ENCODE results near the gene ACAN. TPM values are rescaled to one million over a fixed set of nuclear protein-coding genes. Genes with fewer than 3 reads are reported as not detected.

Gene ACAN
- total RNA-seq, 1 experiment from 2014 or later, result 0.50 TPM

- Histone ChIP-seq H3K27ac (ENCODE audit: insufficient read length, low read depth, low read length) (no peak overlapping the region), H3K4me2 (ENCODE audit: insufficient read depth, insufficient read length, low read length) (no peak overlapping the region), H2AK5ac (ENCODE audit: insufficient read length, low read length) (no peak overlapping the region), H3K79me1 (ENCODE audit: insufficient read depth, low read depth, low read length, poor library complexity, severe bottlenecking) (no peaks in the 10 kb centered on the region), H3K23ac (ENCODE audit: insufficient read length, low read depth, low read length) (no peak overlapping the region), H2BK5ac (ENCODE audit: insufficient read length, low read length) (no peak overlapping the region), H3K9ac (ENCODE audit: extremely low read depth, insufficient read length, low read length) (no peak overlapping the region), H3K9me3 (ENCODE audit: control insufficient read depth, low read depth, low read length) (no peaks in the 10 kb centered on the region), H3K23me2 (ENCODE audit: insufficient read length, low read depth, low read length, poor library complexity, severe bottlenecking) (no peaks in the 10 kb centered on the region), H4K8ac (replicated peaks; ENCODE audit: insufficient read length, low read depth, low read length) (no peak overlapping the region), H3K27me3 (ENCODE audit: insufficient read depth, low read length) (no peaks in the 10 kb centered on the region), H3K4me1 (ENCODE audit: insufficient read depth, low read length) (no peaks in the 10 kb centered on the region; the same call in 1 of the 2 replicates), H4K20me1 (ENCODE audit: control insufficient read depth, insufficient read depth, insufficient read length) (peaks cover 2% of the 10 kb centered on the region), H3K4ac (ENCODE audit: low read depth, low read length) (no peak overlapping the region), H2BK12ac (ENCODE audit: insufficient read length, low read depth, low read length) (no peak overlapping the region), H2BK120ac (ENCODE audit: low read depth, low read length, poor library complexity, severe bottlenecking) (no peak overlapping the region), H4K91ac (ENCODE audit: insufficient read length, low read depth, low read length) (no peak overlapping the region), H2AFZ (ENCODE audit: low read length) (no peak overlapping the region), H3T11ph (ENCODE audit: low read length) (no peak overlapping the region), H3K18ac (ENCODE audit: insufficient read length, low read depth, low read length) (no peak overlapping the region), H2BK20ac (ENCODE audit: low read depth, low read length, poor library complexity, severe bottlenecking) (no peak overlapping the region), H4K5ac (ENCODE audit: insufficient read length, low read depth, low read length) (no peak overlapping the region), H3K79me2 (ENCODE audit: insufficient read depth, low read length) (no peaks in the 10 kb centered on the region), H2BK15ac (ENCODE audit: low read depth, low read length) (no peak overlapping the region), H3K56ac (ENCODE audit: insufficient read length, low read depth, low read length) (no peak overlapping the region), H3K14ac (ENCODE audit: insufficient read depth, low read length) (no peak overlapping the region)
- peaks cover 9 to 14% of the 10 kb centered on the region in 2 experiments; a peak in 3 of 4 replicates for H3K4me1 Mint-ChIP-seq
- no peak overlapping the region for H3K4me3 Mint-ChIP-seq
- peaks cover 5% of the 10 kb centered on the region for H3K27me3 Mint-ChIP-seq (ENCODE audit: low read depth)
- peaks cover 25 to 59% (median 35%) of the 10 kb centered on the region in 3 experiments; a peak in 6 of 7 replicates for H3K36me3 Mint-ChIP-seq (ENCODE audit: insufficient read depth in 1 of 3, low read depth in 3 of 3)
- no peak for TF ChIP-seq CTCF (conservative IDR thresholded peaks at IDR 0.05)
- no peak overlapping the region for H3K27ac Mint-ChIP-seq
- no CpG with 5 or more reads among the region's 11 CpGs for WGBS (ENCODE audit: extremely low coverage, insufficient read length, low lambda C conversion rate)
- DNase-seq, result no peak
- H3K9me3 Mint-ChIP-seq, result no peaks in the 10 kb centered on the region
Measured at GRCh38 chr15:88877415-88877814, 74.2 kb downstream of the ACAN start.
